Activated CD8-positive, alpha-beta memory T cell treated with anti-CD3 and anti-CD28 coated beads for 36 hours (primary cell): Measurements from ENCODE around the gene PTGS2. TPM values are rescaled to one million over a fixed set of nuclear protein-coding genes. Genes with fewer than 3 reads are reported as not detected.
"Not testable (repeated sequence)": the region's sequence is repeated elsewhere in the genome, so short reads cannot be mapped to it uniquely, and the experiment has no call there.

ENCODE experiments used
- CTCF ChIA-PET: fragments of 350-600 bp; sonication (Branson Sonifier 250); formaldehyde crosslinking; loops from one replicate; lab custom pipeline; 2021; ENCODE audit warnings: antibody characterized with exemption; lab: Charles Lee
- POLR2A ChIA-PET: fragments of 350-600 bp; sonication (Branson Sonifier 250); formaldehyde crosslinking; loops from one replicate; lab custom pipeline; 2021; ENCODE audit warnings: antibody characterized with exemption; lab: Charles Lee
- total RNA-seq, 2 experiments: library from RNA; stranded (reverse); gene quantifications; one replicate each; pipeline ENCODE4 v1.2.3, GENCODE V29; 2021

PTGS2 gene
- total RNA-seq, 2 experiments from 2014 or later, result 1.1 to 1.2 TPM

DNA sequence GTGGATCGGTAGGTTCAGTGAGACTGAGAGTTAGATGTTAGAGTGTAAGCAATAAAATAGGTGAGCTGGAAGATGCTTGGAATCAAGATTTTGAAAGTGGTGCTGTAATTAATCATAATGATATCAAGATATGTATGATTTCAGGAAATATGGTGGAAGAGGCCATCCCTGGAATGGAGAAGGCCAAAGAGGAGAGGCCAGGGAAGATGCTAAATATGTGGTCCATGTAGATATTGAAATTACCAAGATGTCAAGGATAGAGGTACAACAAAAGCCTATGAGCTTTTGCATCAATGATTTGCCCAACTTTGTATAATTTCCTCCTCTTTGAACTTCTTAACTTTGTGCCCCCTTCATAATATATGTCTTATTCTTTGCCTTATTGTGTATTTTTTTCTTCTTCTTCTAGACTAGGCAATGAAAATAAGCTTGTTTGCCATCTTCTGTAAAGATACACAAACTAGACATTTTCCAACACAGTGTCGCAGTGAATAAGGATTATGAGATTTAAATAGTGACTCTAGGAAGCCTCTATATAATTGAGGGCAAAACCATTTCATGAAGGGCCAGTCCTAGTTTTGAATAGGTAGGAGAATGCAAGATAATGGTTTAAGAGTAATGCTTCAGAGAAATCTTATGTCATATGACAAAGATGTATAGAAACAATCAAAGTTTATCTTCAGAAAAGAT is 8.9 kb downstream of the PTGS2 start:
- ChIA-PET POLR2A (no interaction called here), CTCF (interaction anchor here (0.6 kb wide), 1 partner anchor 13 kb away, joined by 3 read pairs; no protein-coding TSS in a partner anchor)

DNA sequence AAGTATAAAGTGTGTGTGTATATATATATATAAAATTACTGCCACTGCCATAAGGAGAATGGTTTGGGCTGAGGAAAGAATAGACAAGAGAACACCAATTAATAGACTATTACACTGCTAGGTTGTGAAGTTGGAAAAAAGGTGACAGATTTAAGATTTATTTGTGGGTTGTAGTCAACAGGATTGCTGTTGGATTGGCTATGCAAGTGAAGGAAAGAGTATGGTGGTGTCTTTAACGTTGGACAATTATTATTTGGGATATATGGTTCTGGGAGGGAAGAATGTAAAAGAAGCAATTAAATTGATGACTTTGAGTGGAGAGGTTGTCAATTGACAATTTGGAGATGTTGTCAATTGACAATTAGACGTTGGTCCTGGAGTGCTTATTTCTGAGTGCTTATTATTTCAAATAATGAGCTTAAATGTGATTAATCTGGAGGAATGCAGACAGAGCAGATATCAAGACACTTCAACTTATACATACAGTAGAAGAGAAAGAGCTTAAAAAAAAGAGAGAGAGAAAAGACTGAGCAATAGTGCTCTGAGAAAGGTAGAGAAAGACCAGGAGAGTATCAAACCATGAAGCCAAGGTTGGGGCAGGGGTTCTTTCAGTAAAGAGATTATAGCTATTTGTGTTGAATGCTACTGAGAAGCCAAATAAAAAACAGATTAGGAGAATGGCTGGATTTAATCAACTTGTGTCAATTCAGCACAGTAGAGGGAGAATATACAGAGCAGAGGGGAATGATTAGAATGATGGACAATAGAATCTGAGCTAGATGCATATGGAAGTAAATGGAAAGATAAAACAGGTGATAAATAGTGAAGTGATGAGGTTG is 9.7 kb downstream of the PTGS2 start:
- ChIA-PET POLR2A (no interaction called here), CTCF (no interaction called here)

DNA sequence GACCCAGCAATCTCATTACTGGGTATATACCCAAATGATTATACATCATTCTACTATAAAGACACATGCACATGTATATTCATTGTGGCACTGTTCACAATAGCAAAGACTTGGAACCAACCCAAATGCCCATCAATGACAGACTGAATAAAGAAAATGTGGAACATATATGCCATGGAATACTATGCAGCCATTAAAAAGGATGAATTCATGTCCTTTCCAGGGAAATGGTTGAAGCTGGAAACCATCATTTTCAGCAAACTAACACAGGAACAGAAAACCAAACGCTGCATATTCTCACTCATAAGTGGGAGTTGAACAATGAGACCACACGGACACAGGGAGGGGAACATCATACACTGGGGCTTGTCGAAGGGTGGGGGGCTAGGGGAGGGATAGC is 10.4 kb downstream of the PTGS2 start:
- POLR2A ChIA-PET, CTCF ChIA-PET: not testable (repeated sequence)

DNA sequence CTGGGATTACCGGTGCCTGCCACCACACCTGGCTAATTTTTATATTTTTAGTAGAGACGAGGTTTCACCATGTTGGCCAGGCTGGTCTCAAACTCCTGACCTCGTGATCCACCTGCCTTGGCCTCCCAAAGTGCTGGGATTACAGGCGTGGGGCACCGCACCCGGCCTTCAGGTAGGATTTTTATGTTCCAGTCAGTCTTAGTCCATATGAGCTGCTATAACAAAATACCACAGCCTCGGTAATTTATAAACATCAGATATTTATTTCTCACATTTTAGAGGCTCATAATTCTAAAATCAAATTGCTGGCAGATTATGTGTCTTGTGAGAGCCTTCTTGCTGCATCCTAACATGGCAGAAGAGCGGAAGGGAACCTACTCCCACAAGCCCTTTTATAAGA is 16.0 kb downstream of the PTGS2 start:
- POLR2A ChIA-PET, CTCF ChIA-PET: not testable (repeated sequence)

DNA sequence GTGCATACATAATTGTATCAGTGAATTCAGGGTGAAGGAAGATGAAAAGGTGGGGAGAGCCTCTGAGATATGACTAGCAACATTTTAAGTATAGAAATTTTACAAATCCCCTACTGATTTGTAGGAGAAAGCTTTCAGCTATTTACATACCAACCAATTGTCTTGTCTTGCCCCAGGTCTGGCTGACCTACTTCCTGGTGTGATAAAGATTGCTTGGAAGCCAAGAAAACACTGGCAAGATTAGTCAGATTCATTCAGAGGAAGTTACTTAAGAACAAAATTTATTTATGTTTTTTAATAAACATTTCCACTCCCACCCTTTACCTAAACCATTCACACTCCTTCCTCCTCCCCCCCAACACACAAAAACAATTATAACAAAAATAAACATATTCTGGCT is 17.5 kb downstream of the PTGS2 start:
- POLR2A ChIA-PET, result no interaction called here

DNA sequence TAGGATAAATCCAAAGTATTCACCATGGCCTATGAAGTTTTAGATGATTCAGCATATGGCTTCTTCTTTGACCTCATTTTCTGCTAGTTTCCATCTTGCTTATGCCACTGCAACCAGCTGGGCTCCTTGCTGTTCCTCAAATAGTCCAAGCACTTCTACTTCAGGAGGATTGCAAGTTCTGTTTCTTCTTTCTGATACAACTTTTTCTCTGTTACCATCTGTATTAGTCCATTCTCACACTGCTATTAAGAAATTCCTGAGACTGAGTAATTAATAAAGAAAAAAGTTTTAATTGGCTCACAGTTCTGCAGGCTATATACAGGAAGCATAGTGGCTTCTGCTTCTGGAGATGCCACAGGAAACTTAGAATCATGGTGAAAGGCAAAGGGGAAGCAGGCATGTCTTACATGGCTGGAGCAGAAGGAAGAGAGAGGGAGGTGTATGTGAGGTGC is 20.3 kb downstream of the PTGS2 start:
- CTCF ChIA-PET, result no interaction called here
- POLR2A ChIA-PET, result no interaction called here

More for the DNA sequence above, 17.5 kb downstream of the PTGS2 start:
- CTCF ChIA-PET, result no interaction called here

DNA sequence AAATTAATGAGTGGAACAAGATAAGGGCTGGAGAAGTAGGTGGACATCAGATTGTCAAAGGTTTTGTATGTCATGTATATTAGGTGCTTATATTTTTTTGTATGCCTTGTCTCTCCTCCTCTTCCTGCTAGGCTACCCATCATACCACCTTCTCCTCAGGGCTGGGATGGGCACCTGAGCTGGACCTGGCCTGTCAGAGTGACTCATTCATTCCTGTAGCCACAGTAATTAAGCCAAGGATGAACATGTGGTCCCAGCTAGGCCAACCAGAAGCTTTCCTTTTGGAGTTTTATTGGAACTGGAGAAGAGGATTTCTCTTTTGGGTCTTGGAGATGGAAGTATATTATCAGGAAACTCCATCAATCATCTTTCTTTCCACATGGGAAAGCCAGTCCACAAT is 21.2 kb downstream of the PTGS2 start:
- CTCF ChIA-PET, result no interaction called here
- POLR2A ChIA-PET, result no interaction called here

DNA sequence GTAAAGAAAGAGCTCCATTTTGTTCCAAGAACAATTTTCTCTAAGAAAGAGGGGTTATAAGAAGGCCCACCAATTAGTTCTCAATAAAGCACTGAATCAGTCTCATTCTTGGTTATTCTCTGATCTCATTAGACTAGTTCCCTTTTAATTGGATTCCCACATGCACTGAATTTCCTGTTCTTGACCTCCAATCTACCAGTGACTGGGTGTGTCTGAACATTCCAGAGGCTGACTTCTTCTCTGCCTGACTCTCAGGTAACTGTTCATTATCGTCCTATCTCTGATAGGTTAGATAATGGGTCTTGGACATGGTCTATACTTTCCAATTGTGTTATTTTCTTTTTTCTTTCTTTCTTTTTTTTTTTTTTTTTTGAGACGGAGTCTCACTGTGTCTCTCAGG is 22.7 kb downstream of the PTGS2 start:
- CTCF ChIA-PET, result interaction anchor here (0.7 kb wide), 1 partner anchor 14 kb away, joined by 3 read pairs; no protein-coding TSS in a partner anchor
- POLR2A ChIA-PET, result no interaction called here

DNA sequence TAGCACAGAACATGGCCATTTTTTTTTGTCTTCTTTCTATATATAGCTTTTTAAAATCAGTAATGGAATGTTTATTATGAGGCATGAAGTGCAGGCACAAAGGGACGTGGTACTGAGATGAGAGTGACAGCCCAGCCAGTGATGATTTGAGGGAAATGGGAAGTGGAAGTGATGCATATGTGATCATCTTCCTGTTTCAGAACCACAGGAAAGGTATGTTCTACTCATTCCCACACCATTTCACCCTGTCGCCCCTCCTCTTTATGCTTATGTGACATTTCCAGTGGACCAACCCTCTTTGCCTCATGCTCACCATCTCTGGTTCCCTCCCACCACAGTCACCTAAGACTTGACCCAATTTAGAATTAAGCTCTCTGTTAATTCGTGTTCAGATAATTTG is 24.3 kb downstream of the PTGS2 start:
- POLR2A ChIA-PET, result no interaction called here
- CTCF ChIA-PET, result no interaction called here

DNA sequence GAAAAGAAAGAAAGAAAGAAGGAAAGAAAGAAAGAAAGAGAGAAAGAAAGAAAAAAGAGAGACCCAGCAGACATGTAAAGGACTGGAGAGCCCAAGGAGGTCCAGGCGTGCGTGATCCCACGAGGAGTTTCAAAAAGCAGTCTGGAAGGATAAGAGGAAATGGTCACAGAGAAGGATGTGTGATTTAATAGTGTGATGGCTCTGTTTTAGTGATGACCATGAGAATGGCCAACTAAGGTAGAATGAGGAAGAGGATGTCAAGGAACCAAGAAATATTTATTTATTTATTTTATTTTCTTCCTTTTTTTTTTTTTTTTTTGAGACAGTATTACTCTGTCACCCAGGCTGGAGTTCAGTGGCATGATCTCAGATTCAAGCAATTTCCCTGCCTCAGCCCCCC is 25.5 kb downstream of the PTGS2 start:
- POLR2A ChIA-PET, result no interaction called here

DNA sequence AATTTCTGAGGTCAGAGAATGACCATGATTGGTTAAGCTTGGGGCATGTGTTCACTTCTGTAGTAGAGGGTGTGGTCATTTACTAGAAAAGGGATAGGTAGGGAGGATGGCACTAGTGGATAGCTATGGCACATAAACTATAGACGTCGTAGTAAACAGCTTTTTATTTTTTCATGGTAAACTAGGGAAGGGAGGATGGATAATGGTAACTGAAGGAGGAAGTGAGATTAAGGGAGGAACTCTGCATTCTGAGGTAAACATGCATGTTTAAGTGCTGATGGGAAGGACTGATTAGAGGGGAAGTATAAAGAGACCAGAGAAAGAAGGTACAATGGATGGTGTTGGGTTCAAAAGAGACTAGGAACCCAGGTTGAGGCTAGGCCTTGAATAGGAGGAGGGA is 26.9 kb downstream of the PTGS2 start:
- POLR2A ChIA-PET, result no interaction called here
- CTCF ChIA-PET, result no interaction called here

More for the DNA sequence above, 25.5 kb downstream of the PTGS2 start:
- CTCF ChIA-PET, result no interaction called here

DNA sequence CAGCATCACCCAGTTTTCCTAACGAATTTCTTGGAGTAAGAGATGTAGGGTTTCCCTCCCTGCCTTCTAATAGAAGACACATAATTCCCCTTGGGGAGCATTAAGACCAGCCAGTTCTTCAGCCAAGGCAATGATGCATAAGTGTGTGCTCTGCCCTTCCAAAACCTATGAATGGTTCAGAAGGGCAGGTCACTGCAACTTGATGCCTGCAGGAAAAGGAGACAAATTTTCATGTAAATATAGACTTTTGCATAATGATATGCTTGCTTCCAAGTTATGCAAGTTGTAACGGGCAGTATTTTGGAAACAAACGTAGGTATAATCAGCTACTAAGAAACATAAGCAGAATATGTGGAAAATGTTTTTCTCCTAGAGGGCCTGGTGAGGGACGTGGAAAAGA is 31.6 kb downstream of the PTGS2 start:
- ChIA-PET CTCF (no interaction called here), POLR2A (no interaction called here)

DNA sequence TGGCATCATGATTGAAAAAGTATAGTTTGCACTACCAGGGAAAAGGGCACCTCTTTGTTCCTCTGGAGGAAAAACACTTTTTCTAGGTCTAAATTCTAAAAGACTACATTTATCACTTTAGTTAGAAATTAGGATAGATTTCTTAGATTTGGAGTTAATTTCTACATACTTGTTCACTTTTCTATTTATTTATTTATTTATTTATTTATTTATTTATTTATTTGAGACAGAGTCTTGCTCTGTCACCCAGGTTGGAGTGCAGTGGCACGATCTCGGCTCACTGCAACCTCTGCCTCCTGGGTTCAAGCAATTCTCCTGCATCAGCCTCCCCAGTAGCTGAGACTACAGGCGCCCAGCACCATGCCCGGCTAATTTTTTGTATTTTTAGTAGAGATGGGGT is 32.2 kb downstream of the PTGS2 start:
- CTCF ChIA-PET, POLR2A ChIA-PET: not testable (repeated sequence)

DNA sequence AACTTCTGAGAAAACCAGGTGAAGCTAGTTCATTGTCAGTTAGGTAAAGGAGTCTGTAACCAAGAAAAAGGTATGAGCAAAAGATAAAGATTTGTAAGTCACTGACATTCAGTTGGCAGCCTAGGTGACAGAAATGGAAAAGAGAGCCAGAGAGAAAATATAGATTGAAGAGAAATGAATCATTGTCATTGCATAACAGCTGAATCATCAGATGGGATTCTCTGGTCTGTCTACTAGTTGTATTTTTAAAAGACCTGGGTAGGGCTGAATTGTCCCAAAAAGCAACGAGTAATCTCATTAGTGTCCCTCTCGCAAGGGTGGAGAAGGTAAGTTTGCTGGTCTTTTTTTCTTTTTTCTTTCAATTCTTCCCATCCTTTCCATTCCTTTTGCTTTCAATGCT is 36.6 kb downstream of the PTGS2 start:
- CTCF ChIA-PET, result no interaction called here
- POLR2A ChIA-PET, result no interaction called here

DNA sequence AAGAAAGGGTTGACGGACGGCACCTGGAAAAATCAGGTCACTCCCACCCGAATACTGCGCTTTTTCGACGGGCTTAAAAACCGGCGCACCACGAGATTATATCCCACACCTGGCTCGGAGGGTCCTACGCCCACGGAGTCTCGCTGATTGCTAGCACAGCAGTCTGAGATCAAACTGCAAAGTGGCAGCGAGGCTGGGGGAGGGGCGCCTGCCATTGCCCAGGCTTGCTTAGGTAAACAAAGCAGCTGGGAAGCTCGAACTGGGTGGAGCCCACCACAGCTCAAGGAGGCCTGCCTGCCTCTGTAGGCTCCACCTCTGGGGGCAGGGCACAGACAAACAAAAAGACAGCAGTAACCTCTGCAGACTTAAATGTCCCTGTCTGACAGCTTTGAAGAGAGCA is 42.7 kb downstream of the PTGS2 start:
- CTCF ChIA-PET, POLR2A ChIA-PET: not testable (repeated sequence)

DNA sequence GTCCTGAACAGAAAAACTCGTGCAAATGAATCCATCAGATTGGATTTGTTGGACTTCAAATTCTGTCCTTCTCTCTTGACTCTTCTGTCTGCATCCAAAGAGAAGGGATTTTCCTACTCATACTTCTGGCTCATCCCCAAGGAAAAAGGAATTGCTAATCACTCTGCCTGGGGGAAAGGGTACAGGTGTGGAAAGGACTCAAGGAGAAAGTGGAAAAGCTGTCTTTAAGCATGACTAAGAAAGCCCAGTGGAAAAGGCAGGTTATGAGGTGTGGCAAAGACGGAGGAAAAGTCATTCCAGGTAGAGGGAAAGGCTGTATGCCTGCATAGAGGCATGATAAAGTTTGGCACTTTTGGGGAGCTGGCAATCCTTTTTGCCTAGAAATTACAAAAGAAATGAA is 43.4 kb downstream of the PTGS2 start:
- ChIA-PET CTCF (no interaction called here), POLR2A (no interaction called here)

DNA sequence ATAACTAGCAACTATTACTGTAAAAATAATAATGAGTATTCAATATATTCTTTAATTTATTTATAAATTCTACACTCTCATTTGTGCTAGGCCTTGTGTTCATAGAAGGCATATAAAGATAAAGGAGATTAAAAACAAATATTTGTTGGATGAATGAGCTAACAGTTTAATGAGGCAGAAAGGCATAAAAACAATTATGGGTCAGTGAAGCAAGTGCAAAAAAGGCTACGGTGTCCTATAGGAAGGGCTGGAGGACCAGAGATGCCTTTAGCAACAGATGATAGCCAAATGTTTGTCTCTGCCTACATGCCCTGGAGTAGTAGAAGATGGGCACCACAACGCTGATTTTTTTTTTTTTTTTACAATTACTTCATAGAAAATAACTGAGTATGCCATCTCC is 45.7 kb downstream of the PTGS2 start:
- ChIA-PET CTCF (interaction anchor here (0.7 kb wide), 1 partner anchor 131 kb away, joined by 3 read pairs; no protein-coding TSS in a partner anchor), POLR2A (no interaction called here)

DNA sequence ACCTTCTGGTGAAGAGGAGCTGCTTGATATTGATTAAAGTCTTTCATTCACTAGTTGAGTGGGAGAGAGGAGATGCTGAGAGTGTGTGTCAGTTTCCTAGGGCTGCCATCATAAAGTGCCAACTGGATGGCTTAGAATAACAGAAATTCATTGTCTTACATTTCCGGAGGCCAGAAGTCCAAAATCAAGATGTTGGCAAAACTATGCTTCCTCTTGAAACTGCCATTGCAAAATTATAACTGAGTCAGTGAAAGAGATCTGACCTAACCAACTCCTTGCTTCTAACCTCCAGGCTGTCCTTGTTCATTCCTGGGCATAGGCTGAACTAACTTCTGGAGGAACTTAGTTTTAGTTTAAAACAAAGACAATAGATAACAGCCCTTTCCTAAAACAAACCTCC is 47.1 kb downstream of the PTGS2 start:
- ChIA-PET POLR2A (no interaction called here), CTCF (no interaction called here)

DNA sequence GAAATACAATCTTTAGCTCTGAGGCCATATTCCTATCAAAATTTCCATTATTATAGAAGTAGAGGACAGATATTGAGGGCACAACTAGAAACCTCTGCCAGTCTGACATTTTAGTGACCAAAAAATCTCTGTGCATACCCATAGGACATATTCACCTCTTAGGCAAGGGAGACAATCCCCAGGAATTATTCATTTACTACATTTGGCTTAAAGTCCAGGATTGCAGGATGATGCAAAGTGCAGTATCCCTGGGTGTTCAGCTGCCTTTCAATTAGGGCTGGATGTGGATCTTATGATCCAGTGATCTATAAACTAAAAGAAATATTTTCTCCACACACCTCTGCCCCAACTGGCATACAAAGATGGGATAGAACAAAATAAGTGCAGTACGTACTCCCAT is 50.9 kb downstream of the PTGS2 start:
- CTCF ChIA-PET, result no interaction called here
- POLR2A ChIA-PET, result no interaction called here

DNA sequence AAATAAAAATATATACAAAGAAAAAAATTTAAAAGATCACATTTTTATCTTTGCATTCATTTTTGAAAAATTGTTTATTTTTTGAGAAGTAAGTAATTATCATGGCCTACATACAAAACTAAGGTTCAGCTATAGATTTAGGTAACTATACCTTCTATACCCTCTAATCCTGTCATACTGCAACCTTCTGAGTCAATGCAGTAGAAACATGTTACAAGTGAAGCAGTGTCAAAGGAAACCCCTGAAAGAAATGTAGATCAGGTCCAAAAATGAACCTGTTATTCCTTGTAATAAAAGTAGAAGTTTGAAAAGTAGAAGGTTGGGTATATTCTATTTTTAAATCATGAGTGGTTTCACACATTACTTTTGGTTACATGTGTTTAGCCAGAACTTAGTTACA is 51.3 kb downstream of the PTGS2 start:
- ChIA-PET CTCF (no interaction called here), POLR2A (no interaction called here)

DNA sequence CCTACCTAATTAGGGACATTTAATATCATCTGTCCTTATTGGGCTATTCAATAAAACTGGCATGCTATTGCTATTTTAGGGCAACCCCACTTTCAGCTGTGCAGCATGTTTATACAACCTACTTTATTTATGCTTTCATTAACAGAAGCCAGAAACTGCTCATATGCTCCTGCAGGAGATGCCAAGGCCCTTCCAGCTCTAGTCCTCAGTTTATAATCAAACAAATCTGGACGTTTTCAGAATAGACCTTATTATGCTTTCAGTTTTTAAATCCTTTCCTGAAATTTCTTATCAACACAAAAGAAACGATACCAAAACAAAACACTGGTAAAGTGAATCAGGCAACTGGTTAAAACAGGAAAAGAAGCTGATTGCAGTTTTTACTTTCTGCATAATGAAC is 53.2 kb downstream of the PTGS2 start:
- ChIA-PET POLR2A (no interaction called here), CTCF (no interaction called here)
